Measurements from ENCODE around the gene XRN1.

XRN1 gene

DNA sequence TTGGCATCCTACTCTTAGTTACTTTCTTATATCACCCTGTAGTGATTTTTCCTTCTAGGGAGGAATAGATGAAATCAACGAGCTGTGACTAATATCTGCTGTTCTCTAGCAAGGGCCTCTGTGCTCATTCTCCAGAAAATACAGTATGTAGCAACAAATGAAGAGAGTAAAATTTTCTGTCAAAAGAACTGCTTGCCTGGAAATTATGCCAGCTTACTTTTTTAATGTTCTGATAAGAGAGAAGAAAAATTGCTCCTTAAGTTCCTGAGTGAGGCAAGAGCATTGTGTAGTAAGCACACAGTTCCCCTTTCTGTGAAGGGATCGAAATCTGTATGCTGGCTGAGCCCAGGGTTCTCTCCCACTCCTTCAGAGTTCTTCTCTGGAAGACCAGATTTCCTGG, 171.1 kb downstream of the XRN1 start:
- Histone ChIP-seq H4K12ac (ENCODE audit: low read depth, low read length) (no peak overlapping the region), H3K79me1 (ENCODE audit: low read length) (no peaks in the 10 kb centered on the region), H3K9ac (ENCODE audit: low read length) (no peak overlapping the region), H2BK12ac (ENCODE audit: low read length) (no peak overlapping the region), H3K4ac (ENCODE audit: low read depth, low read length) (no peak overlapping the region), H4K91ac (ENCODE audit: low read depth, low read length) (no peak overlapping the region), H4K8ac (ENCODE audit: low read depth, low read length) (no peak overlapping the region), H2AFZ (ENCODE audit: insufficient read depth, low read length, poor library complexity) (no peak overlapping the region), H3K4me1 (ENCODE audit: control insufficient read depth in 1 of 2, insufficient read depth in 2 of 2, low read length in 2 of 2) (no peaks in the 10 kb centered on the region), H2BK5ac (ENCODE audit: low read depth, low read length, poor library complexity) (no peak overlapping the region), H3K27ac (ENCODE audit: low read depth, low read length) (no peak overlapping the region), H2BK120ac (ENCODE audit: insufficient read depth, low read length, poor library complexity) (no peak overlapping the region), H3K14ac (ENCODE audit: low read length) (no peak overlapping the region), H3K4me2 (ENCODE audit: low read length) (no peak overlapping the region), H3K36me3 (ENCODE audit: control insufficient read depth in 1 of 2, insufficient read depth in 2 of 2, low read length in 2 of 2) (no peaks in the 10 kb centered on the region), H3K4me3 (ENCODE audit: low read depth, low read length) (no peak overlapping the region), H3K18ac (ENCODE audit: low read length) (no peak overlapping the region), H2AK5ac (ENCODE audit: low read length) (no peak overlapping the region), H3K27me3 (ENCODE audit: insufficient read depth, low read length) (no peaks in the 10 kb centered on the region), H3K23ac (ENCODE audit: low read length) (no peak overlapping the region), H3K9me3 (ENCODE audit: insufficient read depth, low read depth, low read length) (no peaks in the 10 kb centered on the region), H3K79me2 (ENCODE audit: control insufficient read depth, insufficient read depth, low read length, poor library complexity) (no peaks in the 10 kb centered on the region)
- no CpG with 5 or more reads among the region's 2 CpGs for WGBS (ENCODE audit: extremely low coverage, insufficient coverage, insufficient read length)
- DNase-seq: peak in 1 of 2 donors; percentile 19

DNA sequence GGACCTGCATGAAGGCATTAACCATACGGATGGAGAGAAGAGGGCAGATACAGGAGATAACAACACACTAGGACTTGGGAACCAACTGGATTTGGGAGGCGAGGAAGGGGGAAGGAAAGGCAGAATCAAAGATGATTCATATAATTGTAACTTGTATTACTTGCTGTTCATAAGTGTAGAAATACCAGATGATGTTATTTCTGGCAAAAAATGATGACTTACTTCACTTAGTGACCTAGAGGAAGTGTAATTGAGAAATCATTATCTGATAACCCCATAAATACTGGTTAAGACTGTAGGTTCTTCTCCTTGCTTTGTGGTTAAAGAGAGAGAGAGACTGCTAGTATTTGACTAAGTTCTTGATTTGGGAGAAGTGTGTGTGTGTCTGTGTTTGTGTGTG, 172.0 kb downstream of the XRN1 start:
- no peak overlapping the region for H3K9ac ChIP-seq (ENCODE audit: low read length)
- no peak overlapping the region for H3K4me3 ChIP-seq (ENCODE audit: low read depth, low read length)
- no peak overlapping the region for H4K91ac ChIP-seq (ENCODE audit: low read depth, low read length)
- no peak overlapping the region for H2BK120ac ChIP-seq (ENCODE audit: insufficient read depth, low read length, poor library complexity)
- no peak overlapping the region for H3K4ac ChIP-seq (ENCODE audit: low read depth, low read length)
- H3K23ac ChIP-seq (ENCODE audit: low read length): no peak overlapping the region
- H3K79me2 ChIP-seq (ENCODE audit: control insufficient read depth, insufficient read depth, low read length, poor library complexity): no peaks in the 10 kb centered on the region
- no peak overlapping the region for H3K14ac ChIP-seq (ENCODE audit: low read length)
- no peak overlapping the region for H4K8ac ChIP-seq (ENCODE audit: low read depth, low read length)
- no peak overlapping the region for H4K12ac ChIP-seq (ENCODE audit: low read depth, low read length)
- no peak overlapping the region for H2BK5ac ChIP-seq (ENCODE audit: low read depth, low read length, poor library complexity)
- no peaks in the 10 kb centered on the region for H3K4me1 ChIP-seq (ENCODE audit: control insufficient read depth in 1 of 2, insufficient read depth in 2 of 2, low read length in 2 of 2)
- no peak overlapping the region for H3K27ac ChIP-seq (ENCODE audit: low read depth, low read length)
- no peak overlapping the region for H3K18ac ChIP-seq (ENCODE audit: low read length)
- DNase-seq: peak in 1 of 2 donors; percentile 20
- H3K36me3 ChIP-seq (ENCODE audit: control insufficient read depth in 1 of 2, insufficient read depth in 2 of 2, low read length in 2 of 2): no peaks in the 10 kb centered on the region
- H3K9me3 ChIP-seq (ENCODE audit: insufficient read depth, low read depth, low read length): no peaks in the 10 kb centered on the region
- no peak overlapping the region for H2BK12ac ChIP-seq (ENCODE audit: low read length)
- no peak overlapping the region for H2AFZ ChIP-seq (ENCODE audit: insufficient read depth, low read length, poor library complexity)
- no peaks in the 10 kb centered on the region for H3K27me3 ChIP-seq (ENCODE audit: insufficient read depth, low read length)
- WGBS (ENCODE audit: extremely low coverage, insufficient coverage, insufficient read length): no CpG with 5 or more reads among the region's 2 CpGs
- H3K79me1 ChIP-seq (ENCODE audit: low read length): no peaks in the 10 kb centered on the region
- H3K4me2 ChIP-seq (ENCODE audit: low read length): no peak overlapping the region
- no peak overlapping the region for H2AK5ac ChIP-seq (ENCODE audit: low read length)

- Histone ChIP-seq H3K18ac (ENCODE audit: low read length) (no peak overlapping the region), H3K9ac (ENCODE audit: low read length) (no peak overlapping the region), H2BK5ac (ENCODE audit: low read depth, low read length, poor library complexity) (no peak overlapping the region), H4K12ac (ENCODE audit: low read depth, low read length) (no peak overlapping the region), H2BK120ac (ENCODE audit: insufficient read depth, low read length, poor library complexity) (no peak overlapping the region), H2AK5ac (ENCODE audit: low read length) (no peak overlapping the region), H3K4me1 (ENCODE audit: control insufficient read depth in 1 of 2, insufficient read depth in 2 of 2, low read length in 2 of 2) (no peaks in the 10 kb centered on the region), H4K8ac (ENCODE audit: low read depth, low read length) (no peak overlapping the region), H3K4ac (ENCODE audit: low read depth, low read length) (no peak overlapping the region), H4K91ac (ENCODE audit: low read depth, low read length) (no peak overlapping the region), H3K27ac (ENCODE audit: low read depth, low read length) (no peak overlapping the region), H2AFZ (ENCODE audit: insufficient read depth, low read length, poor library complexity) (no peak overlapping the region), H3K36me3 (ENCODE audit: control insufficient read depth in 1 of 2, insufficient read depth in 2 of 2, low read length in 2 of 2) (no peaks in the 10 kb centered on the region), H3K14ac (ENCODE audit: low read length) (no peak overlapping the region), H3K4me3 (ENCODE audit: low read depth, low read length) (no peak overlapping the region), H3K9me3 (ENCODE audit: insufficient read depth, low read depth, low read length) (no peaks in the 10 kb centered on the region), H3K79me2 (ENCODE audit: control insufficient read depth, insufficient read depth, low read length, poor library complexity) (no peaks in the 10 kb centered on the region), H2BK12ac (ENCODE audit: low read length) (no peak overlapping the region), H3K27me3 (ENCODE audit: insufficient read depth, low read length) (no peaks in the 10 kb centered on the region), H3K79me1 (ENCODE audit: low read length) (no peaks in the 10 kb centered on the region), H3K4me2 (ENCODE audit: low read length) (no peak overlapping the region), H3K23ac (ENCODE audit: low read length) (no peak overlapping the region)
- no peak for DNase-seq
- WGBS (ENCODE audit: extremely low coverage, insufficient coverage, insufficient read length): no CpG with 5 or more reads among the region's 1 CpG
Observed at GRCh38 chr3:142274908-142275307, 172.9 kb downstream of the XRN1 start.

DNA sequence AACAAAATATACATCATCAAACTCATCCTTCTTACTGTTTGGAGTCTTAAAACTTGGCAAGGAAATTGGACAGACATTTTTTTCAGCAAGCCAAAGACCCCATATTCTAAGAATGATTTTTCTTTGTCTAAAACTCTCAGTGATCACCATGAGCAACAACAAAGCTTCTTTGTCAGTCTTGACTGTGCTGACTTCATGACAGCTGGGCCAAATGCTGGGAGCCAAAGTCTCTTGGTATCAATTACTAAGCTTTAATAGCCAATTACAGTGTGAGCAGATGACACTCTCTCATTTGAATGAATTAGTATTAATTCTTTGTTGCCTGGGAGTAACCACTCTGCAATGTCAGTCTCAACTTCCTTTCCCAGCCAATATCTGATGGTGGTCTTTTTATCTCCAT, 174.3 kb downstream of the XRN1 start:
- H4K12ac ChIP-seq (ENCODE audit: low read depth, low read length): no peak overlapping the region
- no peak overlapping the region for H2AFZ ChIP-seq (ENCODE audit: insufficient read depth, low read length, poor library complexity)
- no peak overlapping the region for H2BK12ac ChIP-seq (ENCODE audit: low read length)
- H2AK5ac ChIP-seq (ENCODE audit: low read length): no peak overlapping the region
- H3K4me1 ChIP-seq (ENCODE audit: control insufficient read depth in 1 of 2, insufficient read depth in 2 of 2, low read length in 2 of 2): no peaks in the 10 kb centered on the region
- H3K4me2 ChIP-seq (ENCODE audit: low read length): no peak overlapping the region
- no peak overlapping the region for H2BK120ac ChIP-seq (ENCODE audit: insufficient read depth, low read length, poor library complexity)
- H3K27ac ChIP-seq (ENCODE audit: low read depth, low read length): no peak overlapping the region
- no peak overlapping the region for H3K18ac ChIP-seq (ENCODE audit: low read length)
- no peak overlapping the region for H3K4ac ChIP-seq (ENCODE audit: low read depth, low read length)
- H3K79me2 ChIP-seq (ENCODE audit: control insufficient read depth, insufficient read depth, low read length, poor library complexity): no peaks in the 10 kb centered on the region
- no peak overlapping the region for H4K8ac ChIP-seq (ENCODE audit: low read depth, low read length)
- no peak for DNase-seq
- H3K9me3 ChIP-seq (ENCODE audit: insufficient read depth, low read depth, low read length): no peaks in the 10 kb centered on the region
- H3K27me3 ChIP-seq (ENCODE audit: insufficient read depth, low read length): no peaks in the 10 kb centered on the region
- no peaks in the 10 kb centered on the region for H3K79me1 ChIP-seq (ENCODE audit: low read length)
- no peaks in the 10 kb centered on the region for H3K36me3 ChIP-seq (ENCODE audit: control insufficient read depth in 1 of 2, insufficient read depth in 2 of 2, low read length in 2 of 2)
- no peak overlapping the region for H3K14ac ChIP-seq (ENCODE audit: low read length)
- H2BK5ac ChIP-seq (ENCODE audit: low read depth, low read length, poor library complexity): no peak overlapping the region
- H3K4me3 ChIP-seq (ENCODE audit: low read depth, low read length): no peak overlapping the region
- no peak overlapping the region for H3K23ac ChIP-seq (ENCODE audit: low read length)
- H3K9ac ChIP-seq (ENCODE audit: low read length): no peak overlapping the region
- H4K91ac ChIP-seq (ENCODE audit: low read depth, low read length): no peak overlapping the region
